ENCODE measurements around the gene SPATA45.

The SPATA45 gene

DNA sequence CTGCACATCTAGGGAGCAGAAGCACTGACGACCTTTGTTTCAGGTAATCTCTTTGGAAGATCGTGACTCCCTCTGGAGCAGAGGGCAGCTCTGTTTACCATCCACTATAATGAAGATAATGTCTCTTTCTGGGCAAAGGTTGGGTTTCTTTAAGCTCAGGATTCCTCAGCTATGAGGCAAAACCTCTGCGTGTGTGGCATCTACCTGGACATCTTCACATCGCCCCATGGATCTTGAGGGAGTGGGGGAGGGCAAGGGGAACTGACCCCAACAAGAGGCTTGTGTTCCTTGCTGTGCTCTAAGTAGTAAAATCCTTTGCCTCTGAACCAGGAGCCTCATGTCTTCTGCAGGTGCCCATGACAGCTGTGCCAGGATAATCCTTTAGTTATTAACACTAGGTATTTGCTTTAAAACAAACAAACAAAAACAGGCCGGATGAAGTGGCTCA is 19.6 kb downstream of the SPATA45 start:
- Histone ChIP-seq H3K9ac (ENCODE audit: low read length) (no peak overlapping the region), H3K4me1 (ENCODE audit: low read length) (peaks cover 31% of the 10 kb centered on the region), H3K4me3 (ENCODE audit: low read length) (no peak overlapping the region), H4K20me1 (ENCODE audit: insufficient read depth, low read length) (no peaks in the 10 kb centered on the region), H3K9me3 (ENCODE audit: insufficient read depth, low read length) (peaks cover 39% of the 10 kb centered on the region), H2AFZ (ENCODE audit: low read depth, low read length) (no peak overlapping the region), H3K79me2 (ENCODE audit: low read length) (no peaks in the 10 kb centered on the region), H3K4me2 (ENCODE audit: low read length) (no peak overlapping the region), H3K27ac (ENCODE audit: low read length) (no peak overlapping the region), H3K27me3 (ENCODE audit: low read depth, low read length) (no peaks in the 10 kb centered on the region), H3K36me3 (replicated peaks; ENCODE audit: low read depth, low read length) (peaks cover 31% of the 10 kb centered on the region)
- TF ChIP-seq, protein P1, sequence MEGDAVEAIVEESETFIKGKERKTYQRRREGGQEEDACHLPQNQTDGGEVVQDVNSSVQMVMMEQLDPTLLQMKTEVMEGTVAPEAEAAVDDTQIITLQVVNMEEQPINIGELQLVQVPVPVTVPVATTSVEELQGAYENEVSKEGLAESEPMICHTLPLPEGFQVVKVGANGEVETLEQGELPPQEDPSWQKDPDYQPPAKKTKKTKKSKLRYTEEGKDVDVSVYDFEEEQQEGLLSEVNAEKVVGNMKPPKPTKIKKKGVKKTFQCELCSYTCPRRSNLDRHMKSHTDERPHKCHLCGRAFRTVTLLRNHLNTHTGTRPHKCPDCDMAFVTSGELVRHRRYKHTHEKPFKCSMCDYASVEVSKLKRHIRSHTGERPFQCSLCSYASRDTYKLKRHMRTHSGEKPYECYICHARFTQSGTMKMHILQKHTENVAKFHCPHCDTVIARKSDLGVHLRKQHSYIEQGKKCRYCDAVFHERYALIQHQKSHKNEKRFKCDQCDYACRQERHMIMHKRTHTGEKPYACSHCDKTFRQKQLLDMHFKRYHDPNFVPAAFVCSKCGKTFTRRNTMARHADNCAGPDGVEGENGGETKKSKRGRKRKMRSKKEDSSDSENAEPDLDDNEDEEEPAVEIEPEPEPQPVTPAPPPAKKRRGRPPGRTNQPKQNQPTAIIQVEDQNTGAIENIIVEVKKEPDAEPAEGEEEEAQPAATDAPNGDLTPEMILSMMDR (IDR thresholded peaks at IDR 0.05; ENCODE audit: low read depth, low read length) = no peak
- no peak for TF ChIP-seq EZH2phosphoT487 (IDR thresholded peaks at IDR 0.05; ENCODE audit: low read depth)

GRCh38 chr1:212827171-212827776 is 20.2 kb downstream of the SPATA45 start:
- Histone ChIP-seq H3K9me3 (ENCODE audit: insufficient read depth, low read length) (peaks cover 39% of the 10 kb centered on the region), H3K9ac (ENCODE audit: low read length) (no peak overlapping the region), H2AFZ (ENCODE audit: low read depth, low read length) (no peak overlapping the region), H3K79me2 (ENCODE audit: low read length) (no peaks in the 10 kb centered on the region), H4K20me1 (ENCODE audit: insufficient read depth, low read length) (no peaks in the 10 kb centered on the region), H3K27me3 (ENCODE audit: low read depth, low read length) (no peaks in the 10 kb centered on the region), H3K4me3 (ENCODE audit: low read length) (no peak overlapping the region), H3K27ac (ENCODE audit: low read length) (no peak overlapping the region), H3K4me2 (ENCODE audit: low read length) (no peak overlapping the region), H3K36me3 (replicated peaks; ENCODE audit: low read depth, low read length) (peaks cover 33% of the 10 kb centered on the region), H3K4me1 (ENCODE audit: low read length) (peaks cover 25% of the 10 kb centered on the region)
- TF ChIP-seq, protein P1 (IDR thresholded peaks at IDR 0.05; ENCODE audit: low read depth, low read length) = no peak
- TF ChIP-seq EZH2phosphoT487 (IDR thresholded peaks at IDR 0.05; ENCODE audit: low read depth) = no peak

- no peak overlapping the region for H3K4me2 ChIP-seq (ENCODE audit: low read length)
- H3K79me2 ChIP-seq (ENCODE audit: low read length) = no peaks in the 10 kb centered on the region
- H2AFZ ChIP-seq (ENCODE audit: low read depth, low read length) = no peak overlapping the region
- H3K27me3 ChIP-seq (ENCODE audit: low read depth, low read length) = no peaks in the 10 kb centered on the region
- peaks cover 33% of the 10 kb centered on the region for H3K36me3 ChIP-seq (replicated peaks; ENCODE audit: low read depth, low read length)
- no peak overlapping the region for H3K27ac ChIP-seq (ENCODE audit: low read length)
- H3K9me3 ChIP-seq (ENCODE audit: insufficient read depth, low read length) = peaks cover 39% of the 10 kb centered on the region
- no peak overlapping the region for H3K4me3 ChIP-seq (ENCODE audit: low read length)
- no peak for TF ChIP-seq EZH2phosphoT487 (IDR thresholded peaks at IDR 0.05; ENCODE audit: low read depth)
- TF ChIP-seq, protein P1 (IDR thresholded peaks at IDR 0.05; ENCODE audit: low read depth, low read length) = no peak
- H4K20me1 ChIP-seq (ENCODE audit: insufficient read depth, low read length) = no peaks in the 10 kb centered on the region
- H3K9ac ChIP-seq (ENCODE audit: low read length) = no peak overlapping the region
- H3K4me1 ChIP-seq (ENCODE audit: low read length) = peaks cover 16% of the 10 kb centered on the region
Measured at GRCh38 chr1:212825798-212826452, 21.5 kb downstream of the SPATA45 start.

DNA sequence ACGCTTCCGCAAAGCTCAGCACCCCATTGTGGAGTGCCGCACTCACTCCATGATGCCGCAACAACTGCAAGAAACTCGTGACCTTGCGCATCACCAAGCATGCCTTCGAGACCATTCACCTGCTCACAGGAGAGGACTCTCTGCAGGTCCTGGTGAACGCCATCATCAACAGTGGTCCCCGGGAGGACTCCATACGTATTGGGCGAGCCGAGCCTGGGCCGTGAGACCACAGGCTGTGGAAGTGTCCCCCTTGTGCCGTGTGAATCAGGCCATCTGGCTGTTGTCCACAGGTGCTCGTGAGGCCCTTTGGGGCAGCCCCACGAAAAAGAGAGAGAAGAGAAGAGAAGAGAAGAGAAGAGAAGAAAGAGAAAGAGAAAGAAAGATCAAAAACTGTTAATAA is 23.2 kb downstream of the SPATA45 start:
- Histone ChIP-seq H3K79me2 (ENCODE audit: low read length) (no peaks in the 10 kb centered on the region), H3K27me3 (ENCODE audit: low read depth, low read length) (no peaks in the 10 kb centered on the region), H3K4me2 (ENCODE audit: low read length) (no peak overlapping the region), H4K20me1 (ENCODE audit: insufficient read depth, low read length) (no peaks in the 10 kb centered on the region), H3K27ac (ENCODE audit: low read length) (no peak overlapping the region), H3K36me3 (replicated peaks; ENCODE audit: low read depth, low read length) (peaks cover 33% of the 10 kb centered on the region), H3K9me3 (ENCODE audit: insufficient read depth, low read length) (peaks cover 39% of the 10 kb centered on the region), H3K4me1 (ENCODE audit: low read length) (peaks cover 32% of the 10 kb centered on the region), H3K4me3 (ENCODE audit: low read length) (no peak overlapping the region), H2AFZ (ENCODE audit: low read depth, low read length) (no peak overlapping the region), H3K9ac (ENCODE audit: low read length) (no peak overlapping the region)
- TF ChIP-seq, protein P1 (IDR thresholded peaks at IDR 0.05; ENCODE audit: low read depth, low read length) = no peak
- no peak for TF ChIP-seq EZH2phosphoT487 (IDR thresholded peaks at IDR 0.05; ENCODE audit: low read depth)
